GM23248 (cell line): ENCODE data around the gene MACROD2. TPM values are rescaled to one million over a fixed set of nuclear protein-coding genes. Genes with fewer than 3 reads are reported as not detected.
"Not testable (repeated sequence)": the region's sequence is repeated elsewhere in the genome, so short reads cannot be mapped to it uniquely, and the experiment has no call there.

Experiments used
- DNase-seq: peaks from one replicate; pipeline ENCODE4 v3.0.0-alpha.2; 2015
- H2AFZ ChIP-seq: fragments of 200-600 bp; sonication (generic); 2 replicates; pipeline ENCODE4 v1.6.1; 2016; ENCODE audit warnings: antibody characterized with exemption
- H3F3A ChIP-seq: fragments of 200-600 bp; sonication (generic); 2 replicates; pipeline ENCODE4 v1.6.1; 2016; ENCODE audit warnings: mild to moderate bottlenecking, antibody characterized with exemption, mixed run types; ENCODE audit not compliant: insufficient read depth
- H3K27ac ChIP-seq: fragments of 200-600 bp; sonication (generic); 2 replicates; pipeline ENCODE4 v1.5.1; 2016; ENCODE audit warnings: mild to moderate bottlenecking
- H3K27me3 ChIP-seq: fragments of 200-600 bp; sonication (generic); replicated peaks from 2 replicates; pipeline ENCODE4 v1.6.1; 2016; ENCODE audit warnings: mild to moderate bottlenecking; ENCODE audit not compliant: insufficient read depth
- H3K36me3 ChIP-seq: fragments of 200-600 bp; sonication (generic); 2 replicates; pipeline ENCODE4 v1.6.1; 2016; ENCODE audit warnings: low read depth, mild to moderate bottlenecking
- H3K4me1 ChIP-seq: fragments of 200-600 bp; sonication (generic); 2 replicates; pipeline ENCODE4 v1.6.1; 2016; ENCODE audit warnings: mild to moderate bottlenecking; ENCODE audit not compliant: insufficient read depth
- H3K4me2 ChIP-seq: fragments of 200-600 bp; sonication (generic); one replicate; pipeline ENCODE4 v1.6.1; 2016; ENCODE audit warnings: mild to moderate bottlenecking; ENCODE audit not compliant: unreplicated experiment
- H3K4me3 ChIP-seq: fragments of 200-600 bp; sonication (generic); 2 replicates; pipeline ENCODE4 v1.5.1; 2016; ENCODE audit warnings: mild to moderate bottlenecking
- H3K79me2 ChIP-seq: fragments of 200-600 bp; sonication (generic); 2 replicates; pipeline ENCODE4 v1.6.1; 2016; ENCODE audit warnings: mild to moderate bottlenecking; ENCODE audit not compliant: insufficient read depth
- H3K9ac ChIP-seq: fragments of 200-600 bp; sonication (generic); 2 replicates; pipeline ENCODE4 v1.6.1; 2016; ENCODE audit warnings: mild to moderate bottlenecking
- H3K9me2 ChIP-seq: fragments of 200-600 bp; sonication (generic); 2 replicates; pipeline ENCODE4 v1.6.1; 2016; ENCODE audit warnings: mixed run types, mild to moderate bottlenecking, moderate library complexity; ENCODE audit not compliant: insufficient read depth
- H3K9me3 ChIP-seq: fragments of 200-600 bp; sonication (generic); one replicate; pipeline ENCODE4 v1.6.1; 2017; ENCODE audit warnings: low read depth
- H4K20me1 ChIP-seq: fragments of 200-600 bp; sonication (generic); 2 replicates; pipeline ENCODE4 v1.6.0; 2016; ENCODE audit not compliant: insufficient read depth
- EZH2 ChIP-seq: fragments of 200-600 bp; sonication (generic); IDR thresholded peaks from 2 replicates; pipeline ENCODE4 v1.6.1; 2018; ENCODE audit warnings: antibody characterized with exemption, mild to moderate bottlenecking; ENCODE audit not compliant: insufficient read depth, poor library complexity, severe bottlenecking
- EZH2phosphoT487 ChIP-seq: fragments of 200-600 bp; sonication (generic); IDR thresholded peaks from 2 replicates; pipeline ENCODE4 v1.6.1; 2018; ENCODE audit warnings: antibody characterized with exemption, moderate library complexity, mild to moderate bottlenecking, low read depth; ENCODE audit not compliant: insufficient read depth
- WGBS, 2 experiments: methylation state at CpG; one replicate each; pipeline ENCODE4 v1.1.6; 2015 to 2017; ENCODE audit warnings: low lambda C conversion rate in 2 of 2, low coverage in 1 of 2; ENCODE audit errors: missing lambda C conversion rate in 2 of 2; 5-methylcytosine and 5-hydroxymethylcytosine counted together
- in situ Hi-C: fragments of 300-500 bp; cut with MboI; formaldehyde crosslinking; loops from 2 replicates; pipeline ENCODE4 v1.15.0; 2020
- polyA plus RNA-seq: library from polyadenylated mRNA; unstranded; fragments of >200 nt; fragmentation: Nextera tagmentation; extraction: Ambion mirVana; gene quantifications from 2 replicates; pipeline ENCODE4 v1.2.1, GENCODE V29; 2016
- total RNA-seq: library from RNA; depleted of rRNA; stranded (reverse); fragments of >200 nt; shearing (Covaris generic); gene quantifications from 2 replicates; pipeline ENCODE4 v1.2.3, GENCODE V29; 2014

MACROD2 gene
- total and polyA plus RNA-seq, 2 experiments from 2014 or later, result 1.1 to 3.1 TPM

DNA sequence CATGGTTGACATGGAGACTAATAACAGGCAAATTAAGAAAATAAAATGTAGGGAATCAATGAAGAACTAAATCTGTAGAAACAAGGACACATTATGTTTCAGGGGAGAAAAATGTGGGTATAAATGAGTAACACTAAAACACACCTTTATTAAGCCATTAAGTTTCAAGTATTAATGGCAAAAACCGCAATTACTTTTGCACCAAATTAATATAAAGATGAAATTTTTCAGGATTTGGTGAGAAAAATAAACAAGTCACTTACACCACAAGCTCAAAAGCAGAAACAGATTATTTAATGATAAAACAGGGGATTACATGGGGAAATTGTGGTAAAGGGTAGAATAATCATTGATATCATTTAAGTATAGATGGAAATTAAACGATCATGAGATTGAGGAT, 1135.9 kb downstream of the MACROD2 start:
- H2AFZ ChIP-seq, result no peak overlapping the region
- H3K9ac ChIP-seq, result no peak overlapping the region
- H4K20me1 ChIP-seq, result no peaks in the 10 kb centered on the region
- no peak overlapping the region for H3K4me3 ChIP-seq
- no peaks in the 10 kb centered on the region for H3K36me3 ChIP-seq
- 51 to 60% methylated on average over 2 of the region's 2 CpGs for WGBS, 2 experiments
- in situ Hi-C loops, result no loop called here
- no peaks in the 10 kb centered on the region for H3K79me2 ChIP-seq
- no peak for TF ChIP-seq EZH2phosphoT487
- no peaks in the 10 kb centered on the region for H3K27me3 ChIP-seq
- H3K9me3 ChIP-seq, result no peaks in the 10 kb centered on the region
- DNase-seq, result no peak
- H3K4me1 ChIP-seq, result no peaks in the 10 kb centered on the region
- H3K4me2 ChIP-seq, result no peak overlapping the region
- H3F3A ChIP-seq, result no peaks in the 10 kb centered on the region
- H3K9me2 ChIP-seq, result no peaks in the 10 kb centered on the region
- H3K27ac ChIP-seq, result no peak overlapping the region

DNA sequence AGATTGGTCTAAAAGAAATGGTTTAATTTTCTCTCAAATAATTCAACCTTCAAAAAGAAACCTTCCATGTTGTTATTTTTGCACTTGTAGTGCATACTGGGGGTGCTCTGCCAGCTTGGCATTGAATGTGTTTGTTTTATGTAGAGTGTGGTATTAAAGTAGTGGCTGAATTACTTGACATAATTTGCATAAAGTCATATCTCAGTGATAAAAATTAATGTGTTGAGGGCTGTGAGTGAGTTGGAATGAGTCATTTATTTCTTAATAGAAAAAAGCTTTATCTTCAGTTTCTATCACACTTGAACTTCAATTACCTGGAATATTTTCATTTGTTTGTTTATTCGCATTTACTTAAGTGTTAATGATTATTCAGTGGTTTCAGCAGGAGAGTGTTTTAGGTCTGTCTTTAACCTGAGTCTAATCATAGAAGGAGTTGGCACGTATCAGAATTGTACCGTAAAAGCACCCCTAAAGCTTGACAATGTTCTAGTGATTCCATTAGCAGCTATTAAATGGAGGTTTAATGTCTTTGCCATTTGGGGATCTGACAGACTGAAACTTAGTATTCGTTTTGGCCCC, 1143.3 kb downstream of the MACROD2 start:
- Histone ChIP-seq H3K9me3 (no peaks in the 10 kb centered on the region), H3K79me2 (no peaks in the 10 kb centered on the region), H3F3A (no peaks in the 10 kb centered on the region), H3K27me3 (no peaks in the 10 kb centered on the region), H4K20me1 (no peaks in the 10 kb centered on the region), H3K4me1 (no peaks in the 10 kb centered on the region), H3K36me3 (no peaks in the 10 kb centered on the region), H2AFZ (no peak overlapping the region), H3K9ac (no peak overlapping the region), H3K27ac (no peak overlapping the region), H3K9me2 (no peaks in the 10 kb centered on the region), H3K4me3 (no peak overlapping the region), H3K4me2 (no peak overlapping the region)
- in situ Hi-C loops, result no loop called here
- TF ChIP-seq EZH2phosphoT487 (no peak), EZH2 (no peak)
- 59% methylated on average over 4 of the region's 4 CpGs for WGBS, 2 experiments
- DNase-seq, result no peak

DNA sequence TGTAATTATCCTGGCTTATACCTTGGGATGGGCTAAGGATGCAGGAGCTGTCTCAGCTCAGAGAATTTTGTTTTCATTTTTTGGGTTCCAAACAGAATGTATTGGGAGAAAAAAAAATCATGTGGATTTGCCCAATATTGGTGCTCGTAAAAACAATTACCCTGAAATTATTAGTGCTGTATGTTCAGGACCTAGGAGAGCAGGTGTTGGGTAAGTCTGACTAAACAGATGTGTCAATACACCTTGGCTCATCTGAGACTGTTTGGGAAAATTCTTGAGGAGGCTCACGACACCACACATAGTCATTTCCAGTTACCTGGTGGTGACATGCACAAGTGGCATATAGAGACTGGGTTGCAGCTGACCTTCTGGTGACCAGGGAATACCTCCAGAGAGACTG, 1144.2 kb downstream of the MACROD2 start:
- Histone ChIP-seq H4K20me1 (no peaks in the 10 kb centered on the region), H3F3A (no peaks in the 10 kb centered on the region), H3K27ac (no peak overlapping the region), H3K9me2 (no peaks in the 10 kb centered on the region), H3K4me2 (no peak overlapping the region), H3K27me3 (no peaks in the 10 kb centered on the region), H3K36me3 (no peaks in the 10 kb centered on the region), H3K4me1 (no peaks in the 10 kb centered on the region), H3K79me2 (no peaks in the 10 kb centered on the region), H3K4me3 (no peak overlapping the region), H3K9ac (no peak overlapping the region), H3K9me3 (no peaks in the 10 kb centered on the region), H2AFZ (no peak overlapping the region)
- WGBS, 2 experiments, result 55 to 60% methylated on average over 2 of the region's 2 CpGs
- in situ Hi-C loops, result no loop called here
- no peak for DNase-seq
- TF ChIP-seq EZH2 (no peak), EZH2phosphoT487 (no peak)

DNA sequence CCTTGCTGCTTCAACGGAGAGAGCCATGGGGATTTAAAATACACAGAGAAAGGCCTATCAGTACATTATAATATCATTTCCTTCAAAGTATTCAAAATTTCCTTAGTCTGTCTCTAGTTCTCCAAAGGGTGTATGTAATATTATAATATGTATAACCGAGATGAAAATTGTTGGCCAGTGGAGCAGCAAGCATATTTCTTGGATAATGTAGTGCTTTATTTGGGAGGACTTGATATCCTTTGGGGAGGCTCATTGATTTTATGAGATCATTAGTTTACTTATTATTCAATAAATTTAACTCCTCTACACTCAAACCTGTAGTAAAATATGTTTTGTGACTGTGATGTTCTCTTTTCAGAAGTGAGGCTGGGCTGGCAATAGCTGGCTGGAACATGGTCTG, 1145.0 kb downstream of the MACROD2 start:
- H3K4me3 ChIP-seq, result no peak overlapping the region
- H2AFZ ChIP-seq, result no peak overlapping the region
- no peaks in the 10 kb centered on the region for H3F3A ChIP-seq
- H3K9me2 ChIP-seq, result 0 out of 2 replicates have a peak, but pooled peaks cover 3% of the 10 kb centered on the region
- no peaks in the 10 kb centered on the region for H4K20me1 ChIP-seq
- H3K9ac ChIP-seq, result no peak overlapping the region
- H3K36me3 ChIP-seq, result no peaks in the 10 kb centered on the region
- in situ Hi-C loops, result no loop called here
- no peaks in the 10 kb centered on the region for H3K27me3 ChIP-seq
- no peaks in the 10 kb centered on the region for H3K4me1 ChIP-seq
- no peaks in the 10 kb centered on the region for H3K9me3 ChIP-seq
- H3K27ac ChIP-seq, result no peak overlapping the region
- H3K79me2 ChIP-seq, result no peaks in the 10 kb centered on the region
- 21 to 36% methylated on average over 2 of the region's 2 CpGs for WGBS, 2 experiments
- DNase-seq, result no peak
- no peak overlapping the region for H3K4me2 ChIP-seq
- no peak for TF ChIP-seq EZH2phosphoT487
- TF ChIP-seq EZH2, result no peak

DNA sequence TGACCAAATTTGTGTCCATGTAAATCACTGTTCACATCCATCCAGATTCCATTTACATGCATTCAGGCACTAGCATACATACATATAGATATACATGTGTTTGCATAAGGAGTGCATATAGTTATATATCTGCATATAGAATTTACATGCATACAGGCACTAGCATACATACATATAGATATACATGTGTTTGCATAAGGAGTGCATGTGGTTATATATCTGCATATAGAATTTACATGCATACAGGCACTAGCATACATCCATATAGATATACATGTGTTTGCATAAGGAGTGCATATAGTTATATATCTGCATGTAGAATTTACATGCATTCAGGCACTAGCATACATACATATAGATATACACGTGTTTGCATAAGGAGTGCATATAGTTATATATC, 1145.6 kb downstream of the MACROD2 start:
- H3K4me2 ChIP-seq, H3F3A ChIP-seq, H3K4me3 ChIP-seq, H3K9me3 ChIP-seq, H2AFZ ChIP-seq, H3K9me2 ChIP-seq, H4K20me1 ChIP-seq, H3K9ac ChIP-seq, H3K27ac ChIP-seq, H3K79me2 ChIP-seq, DNase-seq, H3K4me1 ChIP-seq, H3K36me3 ChIP-seq, in situ Hi-C loops, H3K27me3 ChIP-seq: not testable (repeated sequence)
- 41 to 58% methylated on average over 1 of the region's 1 CpG for WGBS, 2 experiments
